GM10248 (cell line): ENCODE data around the gene RASGRP3.
A peak's percentile ranks its signal among the peaks of the same experiment; 100 is the strongest.

ENCODE experiments used
- CTCF ChIA-PET: fragments of 300-600 bp; sonication (Branson Sonifier 250); formaldehyde crosslinking; extraction: SDS; loops from one replicate; lab custom pipeline; 2021; ENCODE audit warnings: antibody characterized with exemption; lab: Yijun Ruan, JAX
- POLR2A ChIA-PET: fragments of 350-650 bp; sonication (Branson Sonifier 250); formaldehyde crosslinking; extraction: SDS; loops from one replicate; lab custom pipeline; 2020; ENCODE audit warnings: antibody characterized with exemption; lab: Yijun Ruan, JAX
- DNase-seq: peaks from one replicate; pipeline ENCODE4 v3.0.0; 2012; ENCODE audit errors: extremely low spot score
- TF ChIP-seq, protein P1 (sequence below): IDR thresholded peaks from 2 replicates; pipeline ENCODE4 v1.5.1; 2012; ENCODE audit warnings: mild to moderate bottlenecking, low read depth; ENCODE audit errors: extremely low read depth, missing control alignments, control extremely low read depth

Gene RASGRP3

DNA sequence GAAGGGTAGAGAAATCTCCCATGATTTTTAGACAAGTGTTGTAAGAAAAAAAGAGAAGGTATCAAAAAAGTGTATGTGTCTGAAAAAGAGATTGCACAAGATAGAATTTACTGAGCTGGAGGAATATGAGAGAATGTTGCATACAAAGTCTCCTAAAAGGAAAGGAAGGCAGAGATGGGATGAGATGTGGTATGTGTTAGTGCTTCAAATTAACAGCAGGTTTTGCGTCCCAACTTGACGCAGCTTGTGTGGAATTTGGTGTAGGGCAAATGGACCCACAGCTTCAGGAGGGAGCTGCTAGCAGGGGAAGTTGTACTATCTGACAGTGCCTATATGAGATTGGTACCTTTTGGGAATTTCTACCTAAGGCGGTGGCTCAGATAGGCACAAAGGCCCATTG is 9.0 kb upstream of the RASGRP3 start:
- ChIA-PET POLR2A (no interaction called here), CTCF (interaction anchor here (1.2 to 1.3 kb wide), 2 partner anchors 8 to 95 kb away, joined by 3 to 8 read pairs; partner anchors contain the start of gene RASGRP3)
- no peak for DNase-seq
- TF ChIP-seq, protein P1, sequence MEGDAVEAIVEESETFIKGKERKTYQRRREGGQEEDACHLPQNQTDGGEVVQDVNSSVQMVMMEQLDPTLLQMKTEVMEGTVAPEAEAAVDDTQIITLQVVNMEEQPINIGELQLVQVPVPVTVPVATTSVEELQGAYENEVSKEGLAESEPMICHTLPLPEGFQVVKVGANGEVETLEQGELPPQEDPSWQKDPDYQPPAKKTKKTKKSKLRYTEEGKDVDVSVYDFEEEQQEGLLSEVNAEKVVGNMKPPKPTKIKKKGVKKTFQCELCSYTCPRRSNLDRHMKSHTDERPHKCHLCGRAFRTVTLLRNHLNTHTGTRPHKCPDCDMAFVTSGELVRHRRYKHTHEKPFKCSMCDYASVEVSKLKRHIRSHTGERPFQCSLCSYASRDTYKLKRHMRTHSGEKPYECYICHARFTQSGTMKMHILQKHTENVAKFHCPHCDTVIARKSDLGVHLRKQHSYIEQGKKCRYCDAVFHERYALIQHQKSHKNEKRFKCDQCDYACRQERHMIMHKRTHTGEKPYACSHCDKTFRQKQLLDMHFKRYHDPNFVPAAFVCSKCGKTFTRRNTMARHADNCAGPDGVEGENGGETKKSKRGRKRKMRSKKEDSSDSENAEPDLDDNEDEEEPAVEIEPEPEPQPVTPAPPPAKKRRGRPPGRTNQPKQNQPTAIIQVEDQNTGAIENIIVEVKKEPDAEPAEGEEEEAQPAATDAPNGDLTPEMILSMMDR: no peak

- TF ChIP-seq, protein P1: no peak
- DNase-seq: no peak
- CTCF ChIA-PET: no interaction called here
- POLR2A ChIA-PET: no interaction called here
Measured at GRCh38 chr2:33469238-33469637, 7.2 kb upstream of the RASGRP3 start.

- POLR2A ChIA-PET: interaction anchor here (1.0 to 3.0 kb wide), 5 partner anchors 13 to 124 kb away, joined by 3 to 20 read pairs (median 5); partner anchors contain the start of gene FAM98A
- DNase-seq: peak; percentile 73
- TF ChIP-seq, protein P1: peak; percentile 80
- CTCF ChIA-PET: interaction anchor here (0.6 to 2.8 kb wide), 34 partner anchors 8 to 123 kb away, joined by 3 to 31 read pairs (median 4); partner anchors contain the start of gene FAM98A
Measured at GRCh38 chr2:33475224-33476130, 972 bp upstream of the RASGRP3 start.

DNA sequence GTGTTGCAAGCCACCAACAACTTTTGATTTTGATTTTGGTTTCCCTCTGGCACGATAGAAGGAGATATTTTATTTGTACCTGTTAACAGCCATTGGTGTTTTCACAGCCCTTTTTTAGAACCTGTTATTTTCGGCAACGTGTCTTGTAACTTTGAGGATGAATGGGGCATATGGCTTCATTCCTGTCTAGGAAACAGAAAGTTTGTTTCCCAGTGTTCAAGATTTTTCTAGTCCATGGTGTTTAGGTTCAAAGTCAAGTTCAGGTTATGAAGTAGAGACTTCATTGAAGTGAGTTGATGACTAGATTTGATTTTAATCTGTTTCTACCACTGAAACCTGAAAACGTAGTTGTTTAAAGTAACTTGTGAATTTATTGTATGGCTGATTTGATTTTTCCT is 343 bp downstream of the RASGRP3 start:
- POLR2A ChIA-PET: interaction anchor here (0.6 to 3.0 kb wide), 6 partner anchors 11 to 123 kb away, joined by 3 to 20 read pairs (median 5); partner anchors contain the start of gene FAM98A
- CTCF ChIA-PET: interaction anchor here (1.0 to 2.8 kb wide), 17 partner anchors 10 to 122 kb away, joined by 3 to 31 read pairs (median 5); partner anchors contain the start of gene FAM98A
- TF ChIP-seq, protein P1: no peak
- no peak for DNase-seq

DNA sequence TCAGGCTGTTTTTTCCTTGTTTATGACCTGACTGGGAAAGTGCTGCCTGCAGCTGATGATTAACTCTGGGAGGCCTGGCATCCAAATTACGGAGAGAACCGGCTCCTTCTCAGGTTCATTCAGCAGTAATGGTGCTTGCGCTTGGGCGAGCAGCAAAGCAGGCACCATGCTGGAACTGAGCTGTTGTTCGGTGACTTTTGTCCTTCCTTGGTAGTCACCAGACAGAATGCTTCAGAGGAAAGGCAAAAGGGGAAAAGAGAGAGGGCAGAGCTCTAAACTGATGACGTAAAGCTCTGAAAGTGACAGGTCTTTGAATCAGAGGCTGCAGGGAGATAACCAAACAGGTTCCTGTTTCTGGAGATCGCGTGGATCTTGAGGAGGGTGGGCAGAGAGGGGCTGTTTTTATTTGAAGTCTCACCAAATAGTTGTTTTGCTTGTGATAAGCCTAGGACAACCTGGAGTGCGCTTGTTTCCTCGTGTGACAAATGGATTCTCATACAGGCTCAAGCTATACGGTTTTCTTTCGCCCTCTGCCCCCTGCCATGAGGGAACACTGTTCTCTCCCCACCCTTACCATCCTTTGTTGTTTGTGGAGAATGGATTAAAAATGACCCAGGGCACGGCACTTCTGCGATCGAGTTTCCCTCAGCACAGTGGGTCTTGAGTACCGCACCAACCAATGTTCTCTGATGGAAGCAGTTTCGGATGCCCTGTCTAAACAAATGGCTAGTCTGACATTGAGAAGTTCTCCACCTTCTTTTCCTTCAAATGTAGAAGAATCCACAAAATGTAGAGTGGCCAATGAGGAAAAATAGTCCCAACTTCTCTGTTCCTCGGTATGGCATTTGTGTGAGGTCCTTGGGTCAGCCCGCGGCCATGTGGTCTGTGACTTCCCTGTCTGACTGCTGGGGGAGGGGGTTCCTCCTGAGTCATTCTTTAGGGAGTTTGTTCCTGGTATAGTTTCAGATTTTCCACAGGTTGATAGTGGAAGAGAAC is 1.3 kb downstream of the RASGRP3 start:
- TF ChIP-seq, protein P1: no peak
- POLR2A ChIA-PET: interaction anchor here (0.6 to 3.0 kb wide), 6 partner anchors 9 to 561 kb away, joined by 3 to 20 read pairs (median 6); no protein-coding TSS in a partner anchor
- DNase-seq: peak; percentile 65
- CTCF ChIA-PET: interaction anchor here (0.8 to 4.2 kb wide), 6 partner anchors 9 to 24 kb away, joined by 3 to 31 read pairs (median 7); no protein-coding TSS in a partner anchor
